SK-N-SH treated with all-trans-retinoic acid at 6 μM for 48 hours (cell line): ENCODE data around the gene TCERG1.

Experiments
- ATAC-seq: fragments of 200-7000 bp; cut with Tn5 transposase; 3 replicates; pipeline ENCODE4 v1.9.1; 2020; ENCODE audit warnings: mild to moderate bottlenecking, moderate library complexity
- ARNTL ChIP-seq: fragments of 450-650 bp; formaldehyde crosslinking; IDR thresholded peaks from 2 replicates; pipeline ENCODE4 v1.5.0; 2020; ENCODE audit warnings: low read depth, mild to moderate bottlenecking, moderate library complexity, borderline replicate concordance
- BACH2 ChIP-seq: fragments of 250-450 bp; sonication (Bioruptor Pico); IDR thresholded peaks from 2 replicates; pipeline ENCODE4 v1.9.0; 2021; ENCODE audit warnings: mild to moderate bottlenecking, borderline replicate concordance
- CREB5 ChIP-seq: fragments of 250-450 bp; sonication (Bioruptor Pico); IDR thresholded peaks from 2 replicates; pipeline ENCODE4 v1.5.1; 2020; ENCODE audit warnings: low read depth, mild to moderate bottlenecking, moderate library complexity
- CSDC2 ChIP-seq: fragments of 250-450 bp; sonication (Bioruptor Pico); IDR thresholded peaks from 2 replicates; pipeline ENCODE4 v1.5.0; 2020; ENCODE audit warnings: mild to moderate bottlenecking, moderate library complexity
- ESRRG ChIP-seq: fragments of 250-450 bp; sonication (Bioruptor Pico); IDR thresholded peaks from 2 replicates; pipeline ENCODE4 v1.6.1; 2021; ENCODE audit warnings: mild to moderate bottlenecking
- GLIS3 ChIP-seq: fragments of 250-450 bp; sonication (Bioruptor Pico); IDR thresholded peaks from 2 replicates; pipeline ENCODE4 v1.5.0; 2020; ENCODE audit warnings: mild to moderate bottlenecking, moderate library complexity
- ISL1 ChIP-seq: fragments of 250-450 bp; sonication (Bioruptor Pico); IDR thresholded peaks from 2 replicates; pipeline ENCODE4 v2.1.2; 2022; ENCODE audit warnings: mild to moderate bottlenecking, moderate library complexity
- OSR1 ChIP-seq: fragments of 250-450 bp; sonication (Bioruptor Pico); IDR thresholded peaks from 2 replicates; pipeline ENCODE4 v1.8.0; 2022; ENCODE audit warnings: moderate library complexity, mild to moderate bottlenecking, inconsistent platforms
- PATZ1 ChIP-seq: fragments of 250-450 bp; sonication (Bioruptor Pico); IDR thresholded peaks from 2 replicates; pipeline ENCODE4 v1.8.0; 2020; ENCODE audit warnings: mild to moderate bottlenecking, moderate library complexity, borderline replicate concordance
- PPARA ChIP-seq: fragments of 250-450 bp; sonication (Bioruptor Pico); IDR thresholded peaks from 2 replicates; pipeline ENCODE4 v1.5.0; 2020; ENCODE audit warnings: mild to moderate bottlenecking, borderline replicate concordance
- RARB ChIP-seq: fragments of 250-450 bp; sonication (Bioruptor Pico); IDR thresholded peaks from 2 replicates; pipeline ENCODE4 v1.8.0; 2021; ENCODE audit warnings: mild to moderate bottlenecking, moderate library complexity
- SNAI2 ChIP-seq: fragments of 250-450 bp; sonication (Bioruptor Pico); IDR thresholded peaks from 2 replicates; pipeline ENCODE4 v1.5.0; 2020; ENCODE audit warnings: mild to moderate bottlenecking, moderate library complexity
- TCF4 ChIP-seq: fragments of 250-450 bp; sonication (Bioruptor Pico); IDR thresholded peaks from 2 replicates; pipeline ENCODE4 v1.8.0; 2021; ENCODE audit warnings: mild to moderate bottlenecking, moderate library complexity, borderline replicate concordance
- TOX ChIP-seq: fragments of 250-450 bp; sonication (Bioruptor Pico); IDR thresholded peaks from 2 replicates; pipeline ENCODE4 v1.8.0; 2021; ENCODE audit warnings: mild to moderate bottlenecking, moderate library complexity, borderline replicate concordance
- TSHZ2 ChIP-seq: fragments of 250-450 bp; sonication (Bioruptor Pico); IDR thresholded peaks from 2 replicates; pipeline ENCODE4 v1.5.0; 2020; ENCODE audit warnings: mild to moderate bottlenecking, moderate library complexity
- ZFP3 ChIP-seq: fragments of 250-450 bp; sonication (Bioruptor Pico); IDR thresholded peaks from 2 replicates; pipeline ENCODE4 v1.5.0; 2020; ENCODE audit warnings: mild to moderate bottlenecking, moderate library complexity
- ZFP30 ChIP-seq: fragments of 450-650 bp; formaldehyde crosslinking; IDR thresholded peaks from 2 replicates; pipeline ENCODE4 v1.5.0; 2022; ENCODE audit warnings: mild to moderate bottlenecking, moderate library complexity
- ZNF565 ChIP-seq: fragments of 450-650 bp; formaldehyde crosslinking; conservative IDR thresholded peaks from 2 replicates; pipeline ENCODE4 v1.5.0; 2020; ENCODE audit warnings: low read depth, mild to moderate bottlenecking, moderate library complexity
- ZNF70 ChIP-seq: fragments of 450-650 bp; formaldehyde crosslinking; IDR thresholded peaks from 2 replicates; pipeline ENCODE4 v1.5.0; 2020; ENCODE audit warnings: mild to moderate bottlenecking, moderate library complexity
- TF ChIP-seq, protein P1 (sequence below): fragments of 250-450 bp; sonication (Bioruptor Pico); IDR thresholded peaks from 2 replicates; pipeline ENCODE4 v1.5.1; 2021; ENCODE audit warnings: mild to moderate bottlenecking, moderate library complexity
- TF ChIP-seq, protein P2 (sequence below): fragments of 250-450 bp; sonication (Bioruptor Pico); IDR thresholded peaks from 2 replicates; pipeline ENCODE4 v1.8.0; 2021; ENCODE audit warnings: low read depth, mild to moderate bottlenecking, moderate library complexity, borderline replicate concordance

The TCERG1 gene

DNA sequence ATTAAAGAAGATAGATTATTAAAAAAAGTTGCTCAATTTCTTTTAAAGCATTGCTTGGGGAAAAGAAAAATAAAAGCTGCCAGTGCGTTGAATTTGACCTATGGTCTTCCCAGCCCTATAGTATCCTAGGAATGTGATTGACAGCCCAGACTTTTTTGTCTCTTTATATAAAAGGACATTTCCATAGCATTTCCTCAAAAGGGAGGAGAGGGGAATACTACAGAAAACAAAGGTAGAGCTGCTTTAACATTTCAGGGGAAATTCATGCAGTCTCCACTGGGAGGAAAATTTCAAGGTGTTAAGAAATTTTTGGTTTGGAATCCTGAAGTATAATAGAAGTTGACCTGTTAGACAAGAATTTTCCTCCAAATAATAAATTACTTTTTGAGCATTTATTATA lies 86.7 kb downstream of the TCERG1 start:
- no peak for ATAC-seq
- no peak for TF ChIP-seq TSHZ2 (CRISPR knock-in tag)
- no peak for TF ChIP-seq ARNTL (CRISPR knock-in tag)
- no peak for TF ChIP-seq ZFP3
- no peak for TF ChIP-seq ZNF565
- TF ChIP-seq ESRRG (CRISPR knock-in tag): no peak

DNA sequence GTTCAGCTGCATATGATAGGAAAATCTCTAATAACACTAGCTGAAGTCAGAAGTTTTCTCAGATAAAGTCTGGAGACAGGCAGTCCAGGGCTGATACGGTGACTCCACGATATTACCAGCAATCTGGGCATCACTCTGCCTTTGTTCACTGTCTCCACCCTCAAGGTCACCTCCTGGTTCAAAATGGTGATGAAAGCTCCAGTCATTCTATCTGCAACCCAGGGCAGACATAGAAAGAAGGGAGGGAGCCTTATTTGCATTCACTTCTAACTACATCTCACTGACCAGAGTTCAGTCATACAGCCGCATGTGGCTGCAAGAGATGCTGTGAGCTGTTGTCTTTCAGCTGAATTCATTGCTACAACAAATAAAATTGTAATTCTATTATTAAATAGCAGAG lies 91.3 kb downstream of the TCERG1 start:
- ATAC-seq: no peak
- no peak for TF ChIP-seq TSHZ2 (CRISPR knock-in tag)
- TF ChIP-seq ESRRG (CRISPR knock-in tag): no peak
- no peak for TF ChIP-seq TOX (CRISPR knock-in tag)
- no peak for TF ChIP-seq ISL1 (CRISPR knock-in tag)
- TF ChIP-seq ZFP3: no peak
- TF ChIP-seq ZFP30: no peak
- no peak for TF ChIP-seq TCF4 (CRISPR knock-in tag)
- no peak for TF ChIP-seq SNAI2 (CRISPR knock-in tag)
- TF ChIP-seq CREB5: no peak
- TF ChIP-seq GLIS3 (CRISPR knock-in tag): no peak
- no peak for TF ChIP-seq ZNF565
- TF ChIP-seq, protein P1, sequence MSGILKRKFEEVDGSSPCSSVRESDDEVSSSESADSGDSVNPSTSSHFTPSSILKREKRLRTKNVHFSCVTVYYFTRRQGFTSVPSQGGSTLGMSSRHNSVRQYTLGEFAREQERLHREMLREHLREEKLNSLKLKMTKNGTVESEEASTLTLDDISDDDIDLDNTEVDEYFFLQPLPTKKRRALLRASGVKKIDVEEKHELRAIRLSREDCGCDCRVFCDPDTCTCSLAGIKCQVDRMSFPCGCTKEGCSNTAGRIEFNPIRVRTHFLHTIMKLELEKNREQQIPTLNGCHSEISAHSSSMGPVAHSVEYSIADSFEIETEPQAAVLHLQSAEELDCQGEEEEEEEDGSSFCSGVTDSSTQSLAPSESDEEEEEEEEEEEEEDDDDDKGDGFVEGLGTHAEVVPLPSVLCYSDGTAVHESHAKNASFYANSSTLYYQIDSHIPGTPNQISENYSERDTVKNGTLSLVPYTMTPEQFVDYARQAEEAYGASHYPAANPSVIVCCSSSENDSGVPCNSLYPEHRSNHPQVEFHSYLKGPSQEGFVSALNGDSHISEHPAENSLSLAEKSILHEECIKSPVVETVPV (CRISPR knock-in tag): no peak
- no peak for TF ChIP-seq ZNF70 (CRISPR knock-in tag)
- TF ChIP-seq PPARA: no peak
- TF ChIP-seq, protein P2, sequence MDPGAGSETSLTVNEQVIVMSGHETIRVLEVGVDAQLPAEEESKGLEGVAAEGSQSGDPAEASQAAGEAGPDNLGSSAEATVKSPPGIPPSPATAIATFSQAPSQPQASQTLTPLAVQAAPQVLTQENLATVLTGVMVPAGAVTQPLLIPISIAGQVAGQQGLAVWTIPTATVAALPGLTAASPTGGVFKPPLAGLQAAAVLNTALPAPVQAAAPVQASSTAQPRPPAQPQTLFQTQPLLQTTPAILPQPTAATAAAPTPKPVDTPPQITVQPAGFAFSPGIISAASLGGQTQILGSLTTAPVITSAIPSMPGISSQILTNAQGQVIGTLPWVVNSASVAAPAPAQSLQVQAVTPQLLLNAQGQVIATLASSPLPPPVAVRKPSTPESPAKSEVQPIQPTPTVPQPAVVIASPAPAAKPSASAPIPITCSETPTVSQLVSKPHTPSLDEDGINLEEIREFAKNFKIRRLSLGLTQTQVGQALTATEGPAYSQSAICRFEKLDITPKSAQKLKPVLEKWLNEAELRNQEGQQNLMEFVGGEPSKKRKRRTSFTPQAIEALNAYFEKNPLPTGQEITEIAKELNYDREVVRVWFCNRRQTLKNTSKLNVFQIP: no peak
- TF ChIP-seq OSR1 (CRISPR knock-in tag): no peak
- no peak for TF ChIP-seq CSDC2 (CRISPR knock-in tag)
- TF ChIP-seq PATZ1 (CRISPR knock-in tag): no peak
- no peak for TF ChIP-seq RARB (CRISPR knock-in tag)
- TF ChIP-seq BACH2 (CRISPR knock-in tag): no peak
- TF ChIP-seq, all 23 proteins: peak for 0
